RWPE1 (cell line): ENCODE data around the gene VIT.

Experiments used
- CTCF ChIA-PET: fragments of 350-600 bp; sonication (Branson Sonifier 250); formaldehyde crosslinking; extraction: SDS; loops from one replicate; lab custom pipeline; 2021; lab: Yijun Ruan, JAX
- POLR2A ChIA-PET: fragments of 400-600 bp; formaldehyde crosslinking; extraction: SDS; loops from one replicate; lab custom pipeline; 2020; ENCODE audit warnings: antibody characterized with exemption; ENCODE audit not compliant: low non-redundant PET; lab: Yijun Ruan, JAX
- DNase-seq: peaks from one replicate; pipeline ENCODE4 v3.0.0; 2012; ENCODE audit warnings: low spot score
- H3K27ac ChIP-seq: fragments of 450-650 bp; 2 replicates; pipeline ENCODE4 v1.5.1; 2017
- CTCF ChIP-seq: fragments of 450-650 bp; conservative IDR thresholded peaks from 2 replicates; pipeline ENCODE4 v1.5.1; 2017; ENCODE audit warnings: low read depth, mild to moderate bottlenecking

The VIT gene

GRCh38 chr2:36775261-36775660 is 78.8 kb downstream of the VIT start:
- TF ChIP-seq CTCF: no peak
- H3K27ac ChIP-seq: no peak overlapping the region
- no peak for DNase-seq
- POLR2A ChIA-PET: no interaction called here
- CTCF ChIA-PET: interaction anchor here (0.6 to 1.2 kb wide), 2 partner anchors 10 to 143 kb away, joined by 3 to 5 read pairs; no protein-coding TSS in a partner anchor

GRCh38 chr2:36775806-36776205 is 79.3 kb downstream of the VIT start:
- CTCF ChIA-PET: interaction anchor here (0.6 to 1.2 kb wide), 3 partner anchors 10 to 428 kb away, joined by 3 to 5 read pairs (median 5); no protein-coding TSS in a partner anchor
- POLR2A ChIA-PET: no interaction called here
- no peak for TF ChIP-seq CTCF
- DNase-seq: no peak
- H3K27ac ChIP-seq: no peak overlapping the region

GRCh38 chr2:36777272-36777671 is 80.8 kb downstream of the VIT start:
- ChIA-PET POLR2A (no interaction called here), CTCF (no interaction called here)
- DNase-seq: no peak
- no peak for TF ChIP-seq CTCF
- no peak overlapping the region for H3K27ac ChIP-seq

- no peak overlapping the region for H3K27ac ChIP-seq
- DNase-seq: no peak
- ChIA-PET POLR2A (no interaction called here), CTCF (no interaction called here)
- no peak for TF ChIP-seq CTCF
Observed at GRCh38 chr2:36777788-36778187, 81.3 kb downstream of the VIT start.

- no peak for DNase-seq
- no peak for TF ChIP-seq CTCF
- ChIA-PET POLR2A (no interaction called here), CTCF (interaction anchor here (0.6 to 0.7 kb wide), 3 partner anchors 12 to 216 kb away, joined by 3 to 5 read pairs (median 4); no protein-coding TSS in a partner anchor)
- no peak overlapping the region for H3K27ac ChIP-seq
Observed at GRCh38 chr2:36779462-36779861, 83.0 kb downstream of the VIT start.

- CTCF ChIA-PET: interaction anchor here (0.6 to 0.7 kb wide), 2 partner anchors 48 to 217 kb away, joined by 4 to 5 read pairs; no protein-coding TSS in a partner anchor
- no peak overlapping the region for H3K27ac ChIP-seq
- POLR2A ChIA-PET: no interaction called here
- TF ChIP-seq CTCF: peak; percentile 86
- peak; percentile 64 for DNase-seq
Observed at GRCh38 chr2:36780231-36780839, 83.8 kb downstream of the VIT start.
